HEK293T (cell line): ENCODE data around the gene LRRC43.

ENCODE experiments used
- ARNT ChIP-seq: fragments of 450-650 bp; IDR thresholded peaks from 2 replicates; pipeline ENCODE4 v1.6.1; 2017; ENCODE audit warnings: mild to moderate bottlenecking
- BHLHE40 ChIP-seq: fragments of 450-650 bp; IDR thresholded peaks from 2 replicates; pipeline ENCODE4 v1.6.1; 2016; ENCODE audit warnings: mild to moderate bottlenecking, moderate library complexity, borderline replicate concordance
- CTBP1 ChIP-seq: fragments of 450-650 bp; IDR thresholded peaks from 2 replicates; pipeline ENCODE4 v1.6.1; 2016; ENCODE audit warnings: borderline replicate concordance
- ELF4 ChIP-seq: fragments of 450-650 bp; IDR thresholded peaks from 2 replicates; pipeline ENCODE4 v1.6.1; 2017; ENCODE audit warnings: antibody characterized with exemption
- FOXA1 ChIP-seq: fragments of 450-650 bp; IDR thresholded peaks from 2 replicates; pipeline ENCODE4 v1.6.1; 2016; ENCODE audit warnings: mild to moderate bottlenecking
- FOXK2 ChIP-seq: fragments of 450-650 bp; IDR thresholded peaks from 2 replicates; pipeline ENCODE4 v1.6.1; 2016; ENCODE audit warnings: mild to moderate bottlenecking
- FOXM1 ChIP-seq: fragments of 450-650 bp; IDR thresholded peaks from 2 replicates; pipeline ENCODE4 v1.6.1; 2017; ENCODE audit warnings: mild to moderate bottlenecking, borderline replicate concordance
- HDGF ChIP-seq: fragments of 450-650 bp; IDR thresholded peaks from 2 replicates; pipeline ENCODE4 v1.6.1; 2017; ENCODE audit warnings: antibody characterized with exemption, borderline replicate concordance
- NFRKB ChIP-seq: fragments of 450-650 bp; IDR thresholded peaks from 2 replicates; pipeline ENCODE4 v1.6.1; 2016; ENCODE audit warnings: mild to moderate bottlenecking, moderate library complexity
- PKNOX1 ChIP-seq: fragments of 450-650 bp; IDR thresholded peaks from 2 replicates; pipeline ENCODE4 v1.6.1; 2016
- SP1 ChIP-seq: fragments of 450-650 bp; IDR thresholded peaks from 2 replicates; pipeline ENCODE4 v1.6.1; 2017
- SUZ12 ChIP-seq: fragments of 450-650 bp; IDR thresholded peaks from 2 replicates; pipeline ENCODE4 v1.6.1; 2016; ENCODE audit warnings: mild to moderate bottlenecking
- ZNF384 ChIP-seq: fragments of 450-650 bp; IDR thresholded peaks from 2 replicates; pipeline ENCODE4 v1.6.1; 2016

- TF ChIP-seq SP1, result no peak
- no peak for TF ChIP-seq ARNT
- TF ChIP-seq ELF4, result no peak
- no peak for TF ChIP-seq FOXK2
- TF ChIP-seq FOXM1, result no peak
- TF ChIP-seq ZNF384, result no peak
- TF ChIP-seq CTBP1, result no peak
- TF ChIP-seq BHLHE40, result no peak
- TF ChIP-seq PKNOX1, result no peak
- TF ChIP-seq SUZ12, result no peak
- TF ChIP-seq NFRKB, result no peak
- no peak for TF ChIP-seq HDGF
- no peak for TF ChIP-seq FOXA1
These were observed 61.0 kb downstream of the LRRC43 start for GRCh38 chr12:122243965-122244364.
